ENCODE results near the gene CCR3. TPM values are rescaled to one million over a fixed set of nuclear protein-coding genes. Genes with fewer than 3 reads are reported as not detected.

CCR3 gene
- not detected in 2 replicates for total RNA-seq

DNA sequence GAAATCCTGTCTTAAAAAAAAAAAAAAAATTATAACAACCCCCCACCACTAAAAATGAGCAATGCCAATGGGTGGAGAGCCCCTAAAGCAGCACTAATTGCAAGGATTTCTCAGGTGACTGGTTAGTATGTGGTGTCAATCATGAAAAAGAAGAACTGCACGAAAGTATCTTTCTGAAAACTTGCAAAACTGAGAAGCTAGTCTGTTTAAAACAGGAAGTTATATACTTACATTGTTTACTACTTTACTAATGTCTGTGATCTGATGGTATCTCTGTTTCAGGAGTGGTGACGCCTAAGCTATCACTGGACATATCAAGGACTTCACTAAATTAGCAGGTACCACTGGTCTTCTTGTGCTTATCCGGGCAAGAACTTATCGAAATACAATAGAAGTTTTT is at the start of gene CCR3:
CCR3 (plus strand) TSS at position 341 of the 400 bp plus-strand sequence. CDS start 22,699 bp downstream, outside the sequence.

DNA sequence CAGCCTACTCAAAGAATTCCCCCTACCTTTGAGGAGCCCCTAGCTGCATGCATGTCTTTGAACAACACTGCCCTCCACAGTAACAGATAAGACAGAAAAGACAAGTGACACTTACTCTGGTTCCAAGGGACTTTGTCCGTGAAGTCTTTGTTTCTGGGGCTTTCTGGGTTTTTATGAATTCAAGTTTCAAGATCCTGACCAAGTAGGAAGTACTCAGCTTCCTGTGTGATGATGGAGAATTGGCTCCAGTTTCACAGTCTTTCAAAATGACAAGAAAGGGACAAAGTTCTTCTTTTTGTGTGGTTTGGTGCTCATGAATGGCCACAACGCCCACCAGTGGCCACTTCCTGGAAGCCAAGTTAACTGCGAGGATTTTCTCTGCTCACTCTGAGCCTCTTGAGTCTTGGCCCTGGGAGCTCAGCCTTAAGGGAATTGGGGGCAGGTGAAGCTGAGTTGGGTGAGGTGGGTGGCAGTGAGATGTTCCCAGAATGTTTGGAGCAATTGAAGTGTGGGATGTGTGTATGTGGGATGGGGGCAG is 34.0 kb upstream of the CCR3 start, which contains the start of gene CCR1:
CCR1 (minus strand) TSS at position 147 of the 538 bp plus-strand sequence. CDS start 4,000 bp downstream, outside the sequence.

Other genes with a start within 250 kb of the CCR3 start
- 19.8 and 33.7 TPM in 2 replicates for gene FYCO1, start 246.6 kb upstream of the CCR3 start, total RNA-seq
- not detected in 2 replicates for gene XCR1, start 215.0 kb upstream of the CCR3 start, total RNA-seq
- 0.86 TPM in 1 of 2 replicates, not detected in the other for gene CCR1, start 34.1 kb upstream of the CCR3 start, total RNA-seq
- not detected in 2 replicates for gene CCR2, start 111.7 kb downstream of the CCR3 start, total RNA-seq
- gene CCR5, start 128.5 kb downstream of the CCR3 start, total RNA-seq: not detected in 2 replicates
- 0.57 TPM in 1 of 2 replicates, not detected in the other for gene CCRL2, start 164.8 kb downstream of the CCR3 start, total RNA-seq
- gene LTF, start 222.4 kb downstream of the CCR3 start, total RNA-seq: 0.14 TPM in 1 of 2 replicates, not detected in the other